Upper lobe of left lung (tissue), 4 donors: ENCODE results near the gene TBC1D9.

Experiments used
- CTCF ChIP-seq, 6 experiments: fragments of 450-650 bp in 4 of 6; fragments of 200-600 bp in 2 of 6; sonication (generic) in 2 of 6; IDR thresholded peaks; one replicate each; pipeline ENCODE4 v1.5.1; 2016 to 2019; ENCODE audit warnings: antibody characterized with exemption in 6 of 6
- POLR2A ChIP-seq, 4 donors: fragments of 450-650 bp; IDR thresholded peaks; one replicate each; pipeline ENCODE4 v1.5.1; 2016 to 2017; ENCODE audit warnings: antibody characterized with exemption in 4 of 4, mild to moderate bottlenecking in 2 of 4
- POLR2AphosphoS5 ChIP-seq, 2 donors: sonication (generic); formaldehyde crosslinking; IDR thresholded peaks; one replicate each; pipeline ENCODE4 v1.5.1; 2017; ENCODE audit warnings: antibody characterized with exemption in 2 of 2

GRCh38 chr4:140600408-140600807, 155.8 kb downstream of the TBC1D9 start:
- no peak for TF ChIP-seq CTCF (IDR thresholded peaks at IDR 0.05)
- no peak for TF ChIP-seq POLR2A (IDR thresholded peaks at IDR 0.05)
- no peak for TF ChIP-seq POLR2AphosphoS5 (IDR thresholded peaks at IDR 0.05)
